Mononuclear cell (primary cell): ENCODE results near the gene PTPRM. TPM values are rescaled to one million over a fixed set of nuclear protein-coding genes. Genes with fewer than 3 reads are reported as not detected.

Source experiments
- H3K27me3 ChIP-seq: 2 replicates; pipeline ENCODE4 v1.6.0; 2011; ENCODE audit warnings: low read length, control low read depth; ENCODE audit not compliant: insufficient read depth
- H3K4me1 ChIP-seq: 2 replicates; pipeline ENCODE4 v1.5.1; 2011; ENCODE audit warnings: mild to moderate bottlenecking, low read length, control low read depth; ENCODE audit not compliant: insufficient read depth
- H3K4me3 ChIP-seq: 2 replicates; pipeline ENCODE4 v1.5.1; 2011; ENCODE audit warnings: mild to moderate bottlenecking, low read length, moderate library complexity
- H3K9me3 ChIP-seq: 2 replicates; pipeline ENCODE4 v1.5.1; 2011; ENCODE audit warnings: low read depth, mild to moderate bottlenecking, control low read depth, low read length
- total RNA-seq: library from RNA; depleted of rRNA; stranded (reverse); fragments of >200 nt; gene quantifications from one replicate; pipeline ENCODE4 v1.2.3, GENCODE V29; 2012

The PTPRM gene
- total RNA-seq, 1 donor = 8.0 TPM

DNA sequence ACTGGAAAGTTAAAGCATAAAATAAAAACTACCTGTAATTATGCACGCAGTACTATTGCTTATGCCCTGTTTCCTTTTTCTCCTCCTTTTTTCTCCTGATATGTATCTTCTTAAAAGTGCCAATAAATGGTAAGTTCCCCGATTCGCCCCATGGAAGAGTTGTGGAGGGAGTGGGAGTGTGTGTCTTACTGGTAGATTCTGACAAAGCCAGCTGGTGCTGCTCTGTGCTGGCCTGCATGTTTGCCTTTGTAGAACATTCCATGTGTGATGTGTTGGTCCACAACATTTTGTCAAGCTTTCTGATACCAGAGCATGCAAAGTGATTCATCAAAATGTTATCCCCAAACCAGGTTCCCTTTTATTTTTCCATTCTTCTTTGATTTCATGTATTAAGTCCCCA lies 685.3 kb downstream of the PTPRM start:
- Histone ChIP-seq H3K4me3 (no peak overlapping the region), H3K27me3 (no peaks in the 10 kb centered on the region), H3K9me3 (no peaks in the 10 kb centered on the region), H3K4me1 (no peaks in the 10 kb centered on the region)

DNA sequence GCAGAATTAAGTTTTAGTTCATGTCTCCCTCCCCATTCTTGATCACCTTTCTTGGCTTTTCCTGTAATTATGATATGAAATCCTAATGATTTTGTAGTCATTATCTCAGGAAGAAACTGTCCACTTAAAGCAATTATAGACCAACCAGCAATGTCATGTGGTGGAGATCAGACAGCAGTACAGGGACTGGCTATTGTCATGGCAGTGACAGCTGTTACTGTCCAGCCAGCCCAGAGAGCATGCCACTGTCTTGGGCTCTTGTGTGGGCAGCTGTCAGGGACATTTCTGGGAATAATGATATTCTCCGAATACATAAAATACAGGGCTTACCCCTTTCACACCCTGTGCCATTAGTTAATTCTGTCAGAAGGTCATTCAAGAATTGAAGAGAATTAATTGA lies 686.8 kb downstream of the PTPRM start:
- Histone ChIP-seq H3K4me3 (no peak overlapping the region), H3K27me3 (no peaks in the 10 kb centered on the region), H3K9me3 (no peaks in the 10 kb centered on the region), H3K4me1 (no peaks in the 10 kb centered on the region)

DNA sequence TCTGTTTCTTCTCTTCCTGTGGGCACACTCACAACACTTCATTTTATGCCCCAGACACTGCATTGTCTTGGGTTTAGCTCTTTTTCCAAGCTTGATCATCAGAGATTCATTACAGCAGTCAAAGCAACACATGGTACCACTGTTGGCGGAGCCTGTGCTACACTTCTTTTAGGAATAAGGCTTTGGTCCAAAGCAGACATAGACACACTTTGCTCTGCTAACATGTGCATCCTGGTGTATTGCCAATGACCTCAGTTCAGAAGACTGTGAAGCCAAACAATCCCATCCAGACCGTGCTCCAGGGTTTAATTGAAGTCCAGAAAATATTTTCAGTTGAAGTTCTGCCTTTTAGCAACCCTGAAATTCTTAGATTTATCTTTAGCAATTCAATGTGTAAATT lies 687.5 kb downstream of the PTPRM start:
- H3K9me3 ChIP-seq = no peaks in the 10 kb centered on the region
- H3K4me1 ChIP-seq = no peaks in the 10 kb centered on the region
- H3K4me3 ChIP-seq = no peak overlapping the region
- no peaks in the 10 kb centered on the region for H3K27me3 ChIP-seq

DNA sequence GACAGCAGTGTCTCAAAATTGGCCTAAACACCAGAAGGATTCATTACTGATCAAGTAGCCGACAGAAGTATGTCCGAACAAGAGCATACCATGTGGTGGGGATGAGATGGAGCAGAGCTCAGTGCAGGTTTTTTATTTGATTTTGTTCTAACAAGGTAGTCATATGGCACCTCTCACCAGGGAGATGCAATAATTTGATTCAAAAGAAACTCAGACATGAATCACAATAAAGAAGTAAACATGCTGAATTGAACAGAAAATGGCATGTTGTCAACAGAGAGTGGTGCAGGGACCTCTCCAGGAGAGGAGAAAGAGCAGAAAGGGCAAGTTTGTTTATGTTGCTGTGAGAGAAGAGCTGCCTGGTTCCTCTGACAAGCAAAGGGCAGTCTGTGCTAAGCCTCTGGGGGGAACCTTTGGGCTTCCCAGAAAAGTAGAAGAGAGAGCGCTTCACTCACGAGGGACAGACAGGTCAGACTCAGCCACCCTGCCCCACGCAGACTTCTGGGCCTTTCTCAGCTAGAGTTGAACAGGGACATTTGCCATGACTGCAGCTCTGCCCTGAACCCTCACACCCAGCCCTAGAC lies 690.8 kb downstream of the PTPRM start:
- no peak overlapping the region for H3K4me3 ChIP-seq

DNA sequence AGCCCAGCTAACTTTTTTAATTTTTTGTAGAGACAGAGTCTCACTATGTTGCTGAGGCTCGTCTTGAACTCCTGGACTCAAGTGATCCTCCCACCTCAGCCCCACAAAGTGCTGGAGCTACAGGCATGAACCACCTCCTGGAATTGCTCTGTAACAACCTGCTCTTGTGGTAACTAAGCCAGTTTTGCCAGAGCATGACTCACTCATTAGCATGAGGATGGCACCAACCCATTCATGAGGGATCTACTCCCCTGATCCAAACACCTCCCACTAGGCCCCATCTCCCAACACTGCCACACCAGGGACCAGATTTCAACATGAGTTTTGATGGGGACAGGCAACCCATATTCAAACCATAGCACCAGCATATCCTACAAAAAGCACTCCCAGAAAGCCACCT lies 693.2 kb downstream of the PTPRM start:
- no peaks in the 10 kb centered on the region for H3K9me3 ChIP-seq
- H3K4me3 ChIP-seq = no peak overlapping the region
- no peaks in the 10 kb centered on the region for H3K27me3 ChIP-seq
- no peaks in the 10 kb centered on the region for H3K4me1 ChIP-seq

More for the DNA sequence above, 690.8 kb downstream of the PTPRM start:
- Histone ChIP-seq H3K4me1 (no peaks in the 10 kb centered on the region), H3K9me3 (no peaks in the 10 kb centered on the region), H3K27me3 (no peaks in the 10 kb centered on the region)

DNA sequence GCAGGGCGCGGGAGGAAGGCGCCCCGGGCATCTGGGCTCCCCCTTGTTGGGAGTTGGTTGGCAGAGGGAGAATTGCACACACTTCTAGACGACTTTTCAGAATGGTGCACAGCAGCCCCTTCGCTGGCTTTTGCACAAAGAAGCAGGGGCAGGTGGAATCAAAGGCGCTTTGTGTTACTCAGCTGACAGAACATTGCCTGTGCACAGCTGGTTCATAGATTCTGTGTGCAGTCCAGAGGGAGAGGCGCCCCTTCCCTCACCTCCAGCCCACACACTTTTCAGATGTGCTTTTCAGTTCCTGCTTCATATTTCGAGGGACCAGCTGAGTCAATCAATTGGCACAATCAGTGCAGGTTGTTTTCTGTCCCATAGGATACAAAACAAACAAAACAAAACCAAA lies 693.7 kb downstream of the PTPRM start:
- Histone ChIP-seq H3K9me3 (no peaks in the 10 kb centered on the region), H3K4me3 (no peak overlapping the region), H3K4me1 (no peaks in the 10 kb centered on the region), H3K27me3 (no peaks in the 10 kb centered on the region)

DNA sequence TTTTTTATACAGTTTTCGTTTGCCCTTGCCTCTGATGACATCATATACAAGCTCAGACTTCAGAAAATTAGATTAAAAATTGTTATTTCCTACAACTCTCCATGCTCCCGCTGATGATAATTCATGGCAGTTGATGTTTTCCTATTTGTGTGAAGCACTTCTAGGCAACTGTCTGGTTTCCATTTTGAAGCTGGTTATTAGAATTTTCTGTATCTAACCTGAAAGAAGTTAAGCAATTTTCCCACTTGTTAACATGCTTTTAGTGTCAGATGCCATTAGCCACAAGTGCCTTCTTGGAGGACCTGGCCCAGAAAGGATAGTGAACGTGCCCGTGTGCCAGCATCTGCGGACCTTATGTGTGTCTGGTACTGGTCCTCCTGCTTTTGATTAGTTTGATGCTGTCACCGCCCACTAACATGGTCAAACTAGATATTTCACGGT lies 694.6 kb downstream of the PTPRM start:
- no peaks in the 10 kb centered on the region for H3K4me1 ChIP-seq
- H3K27me3 ChIP-seq = no peaks in the 10 kb centered on the region
- no peak overlapping the region for H3K4me3 ChIP-seq
- H3K9me3 ChIP-seq = no peaks in the 10 kb centered on the region

DNA sequence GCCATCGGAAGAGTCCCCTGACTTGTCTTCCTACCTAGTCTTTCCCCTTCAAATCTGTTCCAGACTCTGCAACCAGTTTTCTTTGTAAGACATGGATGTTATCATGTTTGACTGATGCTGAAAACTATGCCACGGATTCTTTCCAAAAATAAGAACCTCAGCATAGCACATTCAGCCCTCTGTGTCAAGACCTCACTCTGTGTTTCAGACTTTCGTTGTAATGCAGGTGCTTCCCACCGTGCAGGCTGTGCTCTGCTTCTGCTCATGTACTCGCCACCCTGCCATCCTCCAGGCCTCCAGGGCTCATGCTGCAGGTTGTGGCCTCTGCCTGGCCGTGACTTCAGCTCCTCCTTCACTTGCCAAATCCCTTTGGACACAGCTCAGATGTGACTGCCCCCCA lies 695.1 kb downstream of the PTPRM start:
- Histone ChIP-seq H3K27me3 (no peaks in the 10 kb centered on the region), H3K4me3 (no peak overlapping the region), H3K4me1 (no peaks in the 10 kb centered on the region), H3K9me3 (no peaks in the 10 kb centered on the region)

DNA sequence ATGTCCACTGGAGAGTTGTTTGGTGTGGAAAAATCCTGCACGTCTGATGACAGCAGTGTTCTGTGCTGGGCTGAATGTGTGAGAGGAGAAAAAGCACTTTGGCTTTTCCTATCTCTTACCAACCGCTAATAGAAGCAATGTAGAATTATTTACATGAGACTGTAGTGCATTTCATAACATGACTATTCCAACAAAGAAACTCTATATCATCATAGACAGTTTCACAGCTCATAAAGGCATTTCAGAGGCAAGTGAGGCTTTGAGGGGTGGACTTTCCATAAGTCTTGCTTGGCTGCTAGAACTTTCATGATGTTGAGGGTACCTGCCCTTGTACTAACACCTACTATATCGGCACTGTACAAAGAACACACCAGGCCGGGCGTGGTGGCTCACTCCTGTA lies 697.0 kb downstream of the PTPRM start:
- H3K4me1 ChIP-seq = no peaks in the 10 kb centered on the region
- H3K4me3 ChIP-seq = no peak overlapping the region
- no peaks in the 10 kb centered on the region for H3K9me3 ChIP-seq
- no peaks in the 10 kb centered on the region for H3K27me3 ChIP-seq

DNA sequence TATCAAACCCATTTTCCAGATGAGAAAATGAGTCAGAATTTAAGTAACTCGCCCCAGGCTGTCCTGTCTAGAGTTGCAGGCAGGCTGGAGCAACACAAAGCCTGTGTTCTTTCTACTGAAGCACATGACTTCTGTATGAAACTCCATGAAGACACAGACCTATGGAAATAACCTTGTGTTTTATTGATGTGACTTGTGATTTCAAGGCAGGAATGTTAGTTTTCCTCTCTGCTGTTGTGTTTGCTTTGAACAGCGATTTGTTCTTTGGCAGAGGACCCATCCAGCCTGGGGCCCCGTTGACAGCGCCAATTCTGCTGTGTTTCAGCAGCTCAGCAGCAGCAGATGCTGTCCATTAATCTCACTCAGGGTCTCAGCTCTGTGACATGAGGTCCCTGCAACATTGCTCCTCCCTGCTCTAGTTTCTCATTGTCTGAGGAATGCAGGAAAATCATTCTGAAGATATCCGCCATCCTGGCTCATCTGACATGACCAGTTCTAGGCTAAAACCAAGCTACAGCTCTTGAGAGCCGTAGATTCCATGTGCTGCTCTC lies 697.8 kb downstream of the PTPRM start:
- H3K4me1 ChIP-seq = no peaks in the 10 kb centered on the region
- H3K27me3 ChIP-seq = no peaks in the 10 kb centered on the region
- H3K9me3 ChIP-seq = no peaks in the 10 kb centered on the region
- no peak overlapping the region for H3K4me3 ChIP-seq

DNA sequence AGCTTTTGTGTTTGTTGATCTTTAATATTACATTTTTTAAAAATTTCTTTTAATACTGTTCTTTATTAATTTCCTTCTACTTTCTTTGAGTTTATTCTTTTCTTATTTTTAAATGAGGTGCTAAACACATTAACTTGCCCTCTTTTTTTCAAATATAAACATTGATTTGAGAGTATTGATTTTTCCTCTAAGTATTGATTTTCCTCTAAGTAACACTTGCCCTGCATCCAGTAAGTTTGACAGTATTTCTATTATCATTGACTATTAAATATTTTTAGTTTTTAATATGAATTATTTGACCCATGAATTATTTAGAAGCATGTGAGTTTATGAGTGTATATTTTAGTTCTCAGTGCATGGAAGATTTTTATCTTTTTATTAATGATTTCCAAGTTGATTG lies 705.1 kb downstream of the PTPRM start:
- Histone ChIP-seq H3K27me3 (no peaks in the 10 kb centered on the region), H3K4me1 (no peaks in the 10 kb centered on the region), H3K4me3 (no peak overlapping the region), H3K9me3 (no peaks in the 10 kb centered on the region)

DNA sequence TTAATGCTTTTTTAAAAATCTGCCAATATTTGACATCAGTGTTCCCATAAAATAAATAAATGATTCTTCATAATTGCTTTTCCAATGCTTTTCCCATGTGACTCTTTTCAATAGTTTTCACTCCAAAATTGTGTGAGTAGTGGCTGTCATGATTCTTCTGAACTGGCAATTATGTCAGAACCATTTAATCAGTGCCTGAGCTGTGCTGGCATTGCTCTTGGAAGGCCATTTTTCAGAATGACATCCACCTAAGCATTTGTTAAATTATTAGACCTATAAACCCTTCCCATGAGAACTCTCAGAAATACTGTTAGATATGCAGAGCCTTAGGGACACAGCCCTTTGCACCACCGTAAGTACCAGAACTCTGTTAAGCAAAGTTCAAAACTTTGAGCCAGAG lies 707.3 kb downstream of the PTPRM start:
- Histone ChIP-seq H3K4me3 (no peak overlapping the region), H3K9me3 (no peaks in the 10 kb centered on the region), H3K27me3 (no peaks in the 10 kb centered on the region), H3K4me1 (no peaks in the 10 kb centered on the region)

DNA sequence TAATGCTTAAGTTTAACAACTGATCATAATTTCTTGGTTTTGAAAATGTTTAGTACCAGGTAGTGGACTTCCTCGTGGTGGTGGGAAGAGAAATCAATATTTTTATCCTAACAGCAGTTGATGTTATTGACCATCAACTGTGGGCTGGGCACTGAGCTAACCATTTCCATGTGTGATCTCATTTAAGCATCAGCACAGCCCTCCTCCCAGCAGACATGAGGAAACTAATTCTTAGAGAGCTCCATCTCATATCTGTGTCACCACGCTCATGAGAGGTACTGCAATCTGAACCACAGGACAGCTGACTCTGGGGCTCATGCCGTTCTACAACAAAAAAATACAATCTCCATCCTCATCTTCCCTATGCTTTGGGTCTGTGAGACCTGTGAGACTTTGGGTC lies 709.3 kb downstream of the PTPRM start:
- Histone ChIP-seq H3K27me3 (no peaks in the 10 kb centered on the region), H3K9me3 (no peaks in the 10 kb centered on the region), H3K4me3 (no peak overlapping the region), H3K4me1 (no peaks in the 10 kb centered on the region)

DNA sequence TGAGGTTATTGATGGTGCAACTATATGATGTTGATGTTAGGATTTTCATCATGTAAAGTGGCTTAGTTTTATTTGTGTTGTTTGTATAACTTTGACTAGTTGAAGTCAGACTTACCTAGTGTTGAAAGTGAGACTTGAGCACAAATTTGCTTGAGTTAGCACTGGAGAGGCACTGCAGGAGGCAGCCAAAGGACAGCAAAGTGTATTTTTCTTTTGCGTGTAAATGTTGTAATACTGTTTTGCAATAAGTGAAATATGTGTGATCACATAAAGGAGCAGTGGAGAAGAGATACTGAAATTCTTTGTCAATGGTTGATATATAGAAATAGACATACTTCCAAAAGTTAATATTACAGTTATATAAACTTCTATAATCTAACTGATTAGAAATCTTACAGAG lies 710.2 kb downstream of the PTPRM start:
- Histone ChIP-seq H3K27me3 (no peaks in the 10 kb centered on the region), H3K4me1 (no peaks in the 10 kb centered on the region), H3K9me3 (no peaks in the 10 kb centered on the region), H3K4me3 (no peak overlapping the region)

DNA sequence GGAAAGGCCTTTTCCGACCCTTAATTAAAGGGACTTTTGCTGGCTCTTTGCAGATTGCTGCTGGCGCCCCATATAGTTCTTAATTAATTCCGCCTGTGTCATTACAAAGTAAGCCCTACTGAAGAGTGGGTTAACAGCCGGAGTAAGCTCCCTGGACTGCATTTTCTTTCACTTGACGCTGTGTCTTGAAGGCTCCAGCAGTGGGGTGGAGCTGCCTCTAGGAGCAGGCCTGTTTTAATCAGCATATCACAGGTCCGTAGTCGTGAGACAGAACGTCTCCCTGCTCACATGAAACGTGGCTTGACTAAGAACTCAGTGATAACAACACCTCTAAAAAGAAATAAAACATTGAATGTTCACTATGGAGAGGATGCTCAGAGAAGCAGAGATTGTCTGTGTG lies 712.2 kb downstream of the PTPRM start:
- H3K4me3 ChIP-seq = no peak overlapping the region
- H3K9me3 ChIP-seq = no peaks in the 10 kb centered on the region
- no peaks in the 10 kb centered on the region for H3K4me1 ChIP-seq

DNA sequence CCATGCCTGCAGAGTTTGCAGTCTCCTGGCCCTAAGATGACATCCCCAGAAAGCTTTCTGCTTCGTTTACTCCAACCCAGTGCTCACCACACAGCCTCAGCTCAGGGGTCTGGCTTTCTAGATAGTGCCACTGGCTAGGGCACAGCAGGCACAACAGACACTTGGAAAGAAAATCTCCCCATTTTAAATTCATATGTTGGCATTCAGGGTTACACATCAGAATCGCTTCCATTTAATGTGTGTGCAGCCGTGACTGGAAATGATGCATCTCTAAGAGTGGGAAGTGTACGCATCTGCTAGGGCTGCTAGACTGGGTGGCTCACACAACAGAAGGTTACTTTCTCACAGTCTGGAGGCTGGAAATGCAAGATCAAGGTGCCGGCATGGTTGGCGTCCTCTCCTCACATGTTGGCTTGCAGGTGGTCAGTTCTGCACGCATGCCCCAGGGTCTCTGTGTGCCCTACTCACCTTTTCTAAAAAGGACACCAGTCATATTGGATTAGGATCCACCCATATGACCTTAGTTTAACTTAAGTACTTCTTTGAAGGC lies 712.7 kb downstream of the PTPRM start:
- Histone ChIP-seq H3K4me1 (no peaks in the 10 kb centered on the region), H3K4me3 (no peak overlapping the region), H3K27me3 (no peaks in the 10 kb centered on the region), H3K9me3 (no peaks in the 10 kb centered on the region)

More for the DNA sequence above, 712.2 kb downstream of the PTPRM start:
- H3K27me3 ChIP-seq = no peaks in the 10 kb centered on the region
